ENCODE measurements around the gene STARD7. TPM values are rescaled to one million over a fixed set of nuclear protein-coding genes. Genes with fewer than 3 reads are reported as not detected.

Gene STARD7
- total and polyA plus RNA-seq, 2 donors from 2014 or later: 96.6 to 112 TPM

DNA sequence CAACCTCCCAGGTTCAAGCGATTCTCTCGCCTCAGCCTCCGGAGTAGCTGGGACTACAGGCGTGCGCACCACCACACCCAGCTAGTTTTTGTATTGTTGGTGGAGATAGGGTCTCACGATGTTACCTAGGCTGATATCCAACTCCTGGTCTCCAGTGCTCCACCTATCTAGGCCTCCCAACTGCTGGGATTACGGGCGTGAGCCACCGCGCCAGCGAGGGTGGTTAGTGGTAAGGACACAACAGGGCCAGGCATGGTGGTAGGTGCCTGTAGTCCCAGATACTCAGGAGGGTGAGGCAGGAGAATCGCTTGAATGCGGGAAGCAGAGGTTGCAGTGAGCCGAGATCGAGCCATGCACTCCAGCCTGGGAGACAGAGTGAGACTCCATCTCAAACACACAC, 36.8 kb downstream of the STARD7 start:
- intact Hi-C loops (cut with DNase I): no loop called here
- TF ChIP-seq CTCF (IDR thresholded peaks at IDR 0.05; ENCODE audit: borderline replicate concordance, extremely low read depth, insufficient read depth): no peak
- Histone ChIP-seq H3K4me3 (ENCODE audit: low read length in 3 of 3) (no peak overlapping the region), H3K27ac (ENCODE audit: low read depth in 2 of 2, low read length in 2 of 2) (no peak overlapping the region), H3K4me1 (ENCODE audit: control insufficient read depth in 2 of 3, insufficient read depth in 2 of 3, low read depth in 1 of 3, low read length in 3 of 3) (no peaks in the 10 kb centered on the region), H3K9ac (ENCODE audit: low read length in 3 of 3) (no peak overlapping the region), H3K9me3 (ENCODE audit: control insufficient read depth in 2 of 3, insufficient read depth in 1 of 3, low read length in 3 of 3) (no peaks in the 10 kb centered on the region), H3K36me3 (ENCODE audit: control insufficient read depth in 2 of 3, insufficient read depth in 3 of 3, low read length in 3 of 3) (no peaks in the 10 kb centered on the region), H3K27me3 (ENCODE audit: control insufficient read depth, insufficient read depth, low read length) (no peaks in the 10 kb centered on the region)
- FAIRE-seq (no peak), DNase-seq (no peak)

DNA sequence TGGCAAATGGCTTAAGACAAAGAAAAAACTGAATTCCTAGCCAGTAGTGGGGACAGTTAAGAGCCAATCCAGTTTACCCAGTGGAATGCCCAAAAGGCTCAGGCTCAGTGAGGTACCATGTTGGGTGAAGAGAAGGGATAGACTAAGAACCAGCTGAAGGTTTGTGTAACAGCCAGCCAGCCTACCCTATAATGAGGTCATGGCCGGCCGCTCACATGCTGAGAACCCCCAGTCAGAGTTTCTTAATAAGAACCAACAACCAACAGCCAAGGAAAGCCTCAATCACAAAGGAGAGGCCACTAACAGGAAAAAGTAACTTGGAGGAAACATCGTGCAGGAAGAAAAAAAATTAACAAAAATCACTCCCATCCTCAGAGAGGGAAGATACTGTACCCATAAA, 38.0 kb downstream of the STARD7 start:
- no peak overlapping the region for H3K4me3 ChIP-seq (ENCODE audit: low read length in 3 of 3)
- no peaks in the 10 kb centered on the region for H3K27me3 ChIP-seq (ENCODE audit: control insufficient read depth, insufficient read depth, low read length)
- no peak for FAIRE-seq
- no peak for TF ChIP-seq CTCF (IDR thresholded peaks at IDR 0.05; ENCODE audit: borderline replicate concordance, extremely low read depth, insufficient read depth)
- intact Hi-C loops (cut with DNase I): no loop called here
- H3K4me1 ChIP-seq (ENCODE audit: control insufficient read depth in 2 of 3, insufficient read depth in 2 of 3, low read depth in 1 of 3, low read length in 3 of 3): no peaks in the 10 kb centered on the region
- no peaks in the 10 kb centered on the region for H3K36me3 ChIP-seq (ENCODE audit: control insufficient read depth in 2 of 3, insufficient read depth in 3 of 3, low read length in 3 of 3)
- H3K9me3 ChIP-seq (ENCODE audit: control insufficient read depth in 2 of 3, insufficient read depth in 1 of 3, low read length in 3 of 3): no peaks in the 10 kb centered on the region
- no peak overlapping the region for H3K27ac ChIP-seq (ENCODE audit: low read depth in 2 of 2, low read length in 2 of 2)
- no peak for DNase-seq
- no peak overlapping the region for H3K9ac ChIP-seq (ENCODE audit: low read length in 3 of 3)

DNA sequence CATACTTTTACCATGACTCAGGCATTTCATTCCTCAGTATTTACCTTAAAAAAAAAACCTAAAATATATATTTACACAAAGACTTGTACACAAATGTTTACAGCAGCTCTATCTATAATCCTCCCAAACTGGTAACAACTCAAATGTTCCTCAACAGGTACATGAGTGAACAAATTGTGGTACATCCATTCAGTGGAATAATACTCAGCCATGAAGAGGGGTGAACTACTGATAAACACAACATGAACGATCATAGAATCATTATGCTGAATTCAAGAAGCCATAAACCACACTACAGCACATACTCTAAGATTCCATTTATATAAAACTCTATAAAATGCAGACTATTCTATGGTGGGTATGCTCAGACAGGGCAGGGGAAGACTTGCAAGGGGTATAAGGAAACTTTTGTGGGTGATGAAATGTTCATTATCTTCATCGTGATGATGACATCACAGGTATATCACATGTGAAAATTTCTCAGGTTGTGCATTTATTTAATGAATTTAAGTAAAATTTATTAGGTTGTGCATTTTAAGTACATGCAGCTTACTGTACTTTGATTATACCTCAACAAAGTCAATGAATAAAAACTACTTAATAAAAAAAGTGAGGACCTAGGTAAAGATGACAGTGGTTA, 38.6 kb downstream of the STARD7 start:
- intact Hi-C loops (cut with DNase I): no loop called here
- no peak overlapping the region for H3K27ac ChIP-seq (ENCODE audit: low read depth in 2 of 2, low read length in 2 of 2)
- TF ChIP-seq CTCF (IDR thresholded peaks at IDR 0.05; ENCODE audit: borderline replicate concordance, extremely low read depth, insufficient read depth): no peak
- H3K27me3 ChIP-seq (ENCODE audit: control insufficient read depth, insufficient read depth, low read length): no peaks in the 10 kb centered on the region
- no peak overlapping the region for H3K4me3 ChIP-seq (ENCODE audit: low read length in 3 of 3)
- DNase-seq (no peak), FAIRE-seq (no peak)
- H3K9me3 ChIP-seq (ENCODE audit: control insufficient read depth in 2 of 3, insufficient read depth in 1 of 3, low read length in 3 of 3): no peaks in the 10 kb centered on the region
- H3K36me3 ChIP-seq (ENCODE audit: control insufficient read depth in 2 of 3, insufficient read depth in 3 of 3, low read length in 3 of 3): no peaks in the 10 kb centered on the region
- H3K4me1 ChIP-seq (ENCODE audit: control insufficient read depth in 2 of 3, insufficient read depth in 2 of 3, low read depth in 1 of 3, low read length in 3 of 3): no peaks in the 10 kb centered on the region
- H3K9ac ChIP-seq (ENCODE audit: low read length in 3 of 3): no peak overlapping the region

Measured in kidney (tissue), 14 donors.